ENCODE measurements around the gene ABCA13. TPM values are rescaled to one million over a fixed set of nuclear protein-coding genes. Genes with fewer than 3 reads are reported as not detected.

ABCA13 gene
- total and polyA plus RNA-seq, 8 donors: under 0.01 to 1.5 (median 0.32) TPM

- no peak overlapping the region for H3K4me3 ChIP-seq
- ATAC-seq: no peak
- intact Hi-C loops (cut with DNase I): no loop called here
- no peaks in the 10 kb centered on the region for H3K9me3 ChIP-seq
- DNase-seq: no peak
- H3K36me3 ChIP-seq: no peaks in the 10 kb centered on the region
- no peaks in the 10 kb centered on the region for H3K27me3 ChIP-seq
- FAIRE-seq: no peak
- TF ChIP-seq CTCF (IDR thresholded peaks at IDR 0.05): no peak
- no peaks in the 10 kb centered on the region for H3K4me1 ChIP-seq
- no peak overlapping the region for H3K27ac ChIP-seq
- WGBS, 2 donors: 65 to 78% methylated on average over 2 of the region's 2 CpGs
Observed at GRCh38 chr7:48634116-48634632, 462.9 kb downstream of the ABCA13 start.

GRCh38 chr7:48635796-48636195 lies 464.5 kb downstream of the ABCA13 start:
- intact Hi-C loops (cut with DNase I): no loop called here
- no peak for DNase-seq
- H3K4me3 ChIP-seq: no peak overlapping the region
- H3K36me3 ChIP-seq: no peaks in the 10 kb centered on the region
- H3K27me3 ChIP-seq: no peaks in the 10 kb centered on the region
- no peaks in the 10 kb centered on the region for H3K4me1 ChIP-seq
- FAIRE-seq: no peak
- TF ChIP-seq CTCF (IDR thresholded peaks at IDR 0.05): no peak
- no peak for ATAC-seq
- no peak overlapping the region for H3K27ac ChIP-seq
- WGBS, 2 donors: 67 to 74% methylated on average over 1 of the region's 1 CpG
- H3K9me3 ChIP-seq: no peaks in the 10 kb centered on the region

DNA sequence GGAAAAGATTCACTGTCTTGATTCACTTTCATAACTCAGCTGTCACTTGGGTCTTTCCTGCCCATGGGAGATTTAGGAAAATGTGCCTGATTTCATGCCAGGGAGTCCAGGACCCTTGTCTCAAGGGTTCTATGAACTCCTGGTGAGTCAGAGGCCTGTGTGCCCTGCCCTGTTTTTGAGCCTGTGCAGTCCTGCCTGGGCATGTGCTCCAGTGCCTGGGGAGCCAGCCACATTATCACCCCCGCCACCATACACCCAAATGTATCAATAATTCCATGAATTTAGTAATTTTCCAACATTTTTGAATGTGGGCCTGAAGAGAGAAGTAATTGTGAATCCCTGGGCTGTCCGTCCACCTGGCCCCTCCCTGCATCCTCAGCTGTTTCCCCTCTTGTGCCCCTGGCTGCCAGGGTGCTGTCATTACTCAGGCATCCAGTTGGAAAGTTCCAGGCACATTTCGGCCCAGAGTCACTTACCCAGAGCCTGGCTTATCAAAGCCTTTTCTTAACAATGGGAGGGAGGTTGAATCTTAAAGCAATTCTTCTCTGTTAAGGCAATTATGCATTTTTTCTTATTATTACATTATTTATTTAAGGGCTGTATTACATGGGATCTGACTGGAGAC lies 465.2 kb downstream of the ABCA13 start:
- 31 to 63% methylated on average over 3 of the region's 3 CpGs for WGBS, 2 donors
- no peaks in the 10 kb centered on the region for H3K4me1 ChIP-seq
- no peak for TF ChIP-seq CTCF (IDR thresholded peaks at IDR 0.05)
- no peaks in the 10 kb centered on the region for H3K36me3 ChIP-seq
- H3K9me3 ChIP-seq: no peaks in the 10 kb centered on the region
- no peaks in the 10 kb centered on the region for H3K27me3 ChIP-seq
- FAIRE-seq (no peak), DNase-seq (no peak), ATAC-seq (no peak)
- intact Hi-C loops (cut with DNase I): no loop called here
- H3K4me3 ChIP-seq: no peak overlapping the region
- no peak overlapping the region for H3K27ac ChIP-seq

DNA sequence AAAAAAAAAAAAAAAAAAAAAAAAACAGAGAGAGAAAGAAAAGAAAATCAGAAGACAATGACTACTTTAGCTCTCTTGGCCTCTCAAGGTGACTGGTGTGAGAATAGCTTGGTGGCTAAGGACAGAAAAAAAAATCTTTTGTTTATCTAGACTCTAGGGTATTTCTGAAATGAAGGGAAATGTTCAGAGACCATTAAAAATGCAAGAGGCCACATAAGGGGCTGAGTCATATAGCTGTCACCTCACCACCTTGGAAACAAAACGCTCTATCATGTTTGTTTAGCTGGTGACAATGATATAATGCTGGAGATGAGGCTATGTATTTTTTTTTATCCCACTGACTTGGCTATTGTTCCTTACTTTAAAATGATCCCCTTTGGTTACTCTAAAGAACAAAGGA lies 466.1 kb downstream of the ABCA13 start:
- H3K9me3 ChIP-seq: no peaks in the 10 kb centered on the region
- no peak for DNase-seq
- H3K36me3 ChIP-seq: no peaks in the 10 kb centered on the region
- no peak overlapping the region for H3K4me3 ChIP-seq
- no peak for ATAC-seq
- intact Hi-C loops (cut with DNase I): no loop called here
- no peak overlapping the region for H3K27ac ChIP-seq
- H3K27me3 ChIP-seq: no peaks in the 10 kb centered on the region
- FAIRE-seq: no peak
- H3K4me1 ChIP-seq: no peaks in the 10 kb centered on the region
- no peak for TF ChIP-seq CTCF (IDR thresholded peaks at IDR 0.05)
- 28 to 29% methylated on average over 1 of the region's 1 CpG for WGBS, 2 donors

DNA sequence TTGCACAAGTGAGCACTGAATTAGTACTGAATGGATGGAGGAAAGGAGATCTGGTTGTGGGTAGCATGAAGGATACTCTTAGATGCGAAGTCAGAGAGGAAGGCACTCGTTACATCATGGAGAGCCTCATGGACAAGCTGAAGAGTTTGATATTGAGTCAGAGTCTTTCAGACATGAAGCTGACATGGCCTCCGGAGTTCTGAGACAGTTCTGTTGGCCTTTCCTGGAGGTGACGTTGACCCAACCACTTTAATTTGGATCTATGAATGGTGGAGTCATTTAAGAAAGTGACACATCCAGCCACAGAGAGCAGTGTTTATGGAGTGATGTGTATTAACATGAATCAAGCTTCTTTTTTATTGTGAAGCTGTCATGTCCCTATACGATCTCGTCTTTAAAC lies 466.8 kb downstream of the ABCA13 start:
- Histone ChIP-seq H3K4me1 (no peaks in the 10 kb centered on the region), H3K4me3 (no peak overlapping the region), H3K9me3 (no peaks in the 10 kb centered on the region), H3K36me3 (no peaks in the 10 kb centered on the region), H3K27me3 (no peaks in the 10 kb centered on the region), H3K27ac (no peak overlapping the region)
- no peak for TF ChIP-seq CTCF (IDR thresholded peaks at IDR 0.05)
- FAIRE-seq (no peak), DNase-seq (no peak), ATAC-seq (no peak)
- WGBS, 2 donors: 53 to 77% methylated on average over 6 of the region's 6 CpGs
- intact Hi-C loops (cut with DNase I): no loop called here

Data from pancreas (tissue), 10 donors.